SK-N-SH (cell line): ENCODE results near the gene PDZK1IP1.
"Not testable (repeated sequence)": the region's sequence is repeated elsewhere in the genome, so short reads cannot be mapped to it uniquely, and the experiment has no call there.

Experiments used
- GABPA ChIP-seq: IDR thresholded peaks from 2 replicates; pipeline ENCODE4 v1.4.0; 2012; ENCODE audit warnings: low read depth, mild to moderate bottlenecking
- NFIC ChIP-seq: IDR thresholded peaks from 2 replicates; pipeline ENCODE4 v1.4.0; 2012; ENCODE audit warnings: borderline replicate concordance
- POLR2AphosphoS5 ChIP-seq: IDR thresholded peaks from 2 replicates; pipeline ENCODE4 v1.6.1; 2012; ENCODE audit warnings: low read depth, low read length
- YY1 ChIP-seq: IDR thresholded peaks from 2 replicates; pipeline ENCODE4 v1.4.0; 2012; ENCODE audit warnings: low read depth, mild to moderate bottlenecking
- TF ChIP-seq, protein P1 (sequence below): fragments of 200-600 bp; sonication (generic); IDR thresholded peaks from 2 replicates; pipeline ENCODE4 v1.6.1; 2017; ENCODE audit warnings: antibody characterized with exemption, mild to moderate bottlenecking, moderate library complexity

DNA sequence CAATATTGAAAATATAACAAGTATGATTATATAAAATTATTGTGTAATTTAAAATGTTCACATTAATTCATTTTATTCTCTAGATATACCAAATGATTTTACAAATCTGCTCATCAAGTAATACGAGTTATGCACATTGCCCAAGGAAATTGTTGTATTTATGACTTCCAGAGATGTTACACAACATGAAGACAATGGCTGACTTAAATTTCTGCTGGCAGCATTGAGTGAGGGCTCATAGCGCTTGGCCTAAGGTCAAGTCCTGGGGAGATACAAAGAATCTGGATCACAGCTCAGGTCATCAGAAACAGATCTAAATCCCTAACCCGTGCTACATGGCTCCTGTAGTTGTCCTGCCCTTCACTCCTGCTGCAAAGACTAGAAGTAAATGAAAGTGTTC lies 49.5 kb downstream of the PDZK1IP1 start:
- not testable (repeated sequence) for TF ChIP-seq POLR2AphosphoS5, YY1, GABPA, NFIC
- TF ChIP-seq, protein P1, sequence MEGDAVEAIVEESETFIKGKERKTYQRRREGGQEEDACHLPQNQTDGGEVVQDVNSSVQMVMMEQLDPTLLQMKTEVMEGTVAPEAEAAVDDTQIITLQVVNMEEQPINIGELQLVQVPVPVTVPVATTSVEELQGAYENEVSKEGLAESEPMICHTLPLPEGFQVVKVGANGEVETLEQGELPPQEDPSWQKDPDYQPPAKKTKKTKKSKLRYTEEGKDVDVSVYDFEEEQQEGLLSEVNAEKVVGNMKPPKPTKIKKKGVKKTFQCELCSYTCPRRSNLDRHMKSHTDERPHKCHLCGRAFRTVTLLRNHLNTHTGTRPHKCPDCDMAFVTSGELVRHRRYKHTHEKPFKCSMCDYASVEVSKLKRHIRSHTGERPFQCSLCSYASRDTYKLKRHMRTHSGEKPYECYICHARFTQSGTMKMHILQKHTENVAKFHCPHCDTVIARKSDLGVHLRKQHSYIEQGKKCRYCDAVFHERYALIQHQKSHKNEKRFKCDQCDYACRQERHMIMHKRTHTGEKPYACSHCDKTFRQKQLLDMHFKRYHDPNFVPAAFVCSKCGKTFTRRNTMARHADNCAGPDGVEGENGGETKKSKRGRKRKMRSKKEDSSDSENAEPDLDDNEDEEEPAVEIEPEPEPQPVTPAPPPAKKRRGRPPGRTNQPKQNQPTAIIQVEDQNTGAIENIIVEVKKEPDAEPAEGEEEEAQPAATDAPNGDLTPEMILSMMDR: not testable (repeated sequence)
